HepG2 (cell line): ENCODE data around the gene GPC6.

ENCODE experiments used
- CTCF ChIP-seq: sonication (generic); formaldehyde crosslinking; IDR thresholded peaks from 2 replicates; pipeline ENCODE4 v1.5.0; 2020; ENCODE audit warnings: mild to moderate bottlenecking, missing genetic modification reagents, moderate library complexity
- ELF4 ChIP-seq: sonication (generic); formaldehyde crosslinking; IDR thresholded peaks from 2 replicates; pipeline ENCODE4 v1.5.0; 2020; ENCODE audit warnings: missing genetic modification reagents, mild to moderate bottlenecking, moderate library complexity, borderline replicate concordance
- FOXP1 ChIP-seq, 2 experiments: fragments of 450-650 bp in 1 of 2; IDR thresholded peaks; 2 replicates each; pipeline ENCODE4 v1.6.1; 2017 to 2018; ENCODE audit warnings: antibody characterized with exemption in 1 of 2
- KAT2B ChIP-seq: fragments of 150-350 bp; IDR thresholded peaks from 2 replicates; pipeline ENCODE4 v1.6.1; 2014; ENCODE audit warnings: low read depth, low read length, borderline replicate concordance

- no peak for TF ChIP-seq FOXP1 (IDR thresholded peaks at IDR 0.05)
- no peak for TF ChIP-seq FOXP1 (CRISPR knock-in tag; IDR thresholded peaks at IDR 0.05)
- TF ChIP-seq CTCF (CRISPR knock-in tag) = no peak
- no peak for TF ChIP-seq ELF4
- TF ChIP-seq KAT2B = no peak
Measured at GRCh38 chr13:93226623-93227279, at the start of gene GPC6.
